Measurements from ENCODE around the gene IQCM. TPM values are rescaled to one million over a fixed set of nuclear protein-coding genes. Genes with fewer than 3 reads are reported as not detected.

The IQCM gene
- total and polyA plus RNA-seq, 12 donors = not detected

DNA sequence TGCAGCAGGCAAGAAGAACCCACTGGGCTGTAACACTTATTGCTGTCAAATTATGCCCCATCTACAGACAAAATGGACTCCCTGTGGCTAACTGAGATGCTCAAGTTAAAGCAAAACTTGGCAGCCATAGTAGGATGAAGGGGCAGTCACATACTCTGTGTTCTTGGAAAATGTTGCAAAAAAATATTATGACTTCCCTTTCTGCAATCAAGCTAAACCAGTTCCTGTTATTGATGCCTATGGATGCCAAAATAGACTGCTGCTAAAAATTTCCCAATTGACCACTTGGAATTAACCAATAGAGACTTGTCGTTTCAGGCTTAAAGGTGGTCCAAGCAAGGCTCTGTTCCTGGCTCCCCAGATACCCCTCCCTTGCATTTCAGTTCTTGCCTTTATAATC, 49.5 kb downstream of the IQCM start:
- DNase-seq (no peak), ATAC-seq (no peak)
- Histone ChIP-seq H3K9me3 (peaks cover 0 to 9% (median 0%) of the 10 kb centered on the region in 11 donors), H3K36me3 (no peaks in the 10 kb centered on the region), H3K27ac (no peak overlapping the region), H3K27me3 (no peaks in the 10 kb centered on the region), H3K4me1 (no peaks in the 10 kb centered on the region), H3K4me3 (no peak overlapping the region)
- TF ChIP-seq, protein P1, sequence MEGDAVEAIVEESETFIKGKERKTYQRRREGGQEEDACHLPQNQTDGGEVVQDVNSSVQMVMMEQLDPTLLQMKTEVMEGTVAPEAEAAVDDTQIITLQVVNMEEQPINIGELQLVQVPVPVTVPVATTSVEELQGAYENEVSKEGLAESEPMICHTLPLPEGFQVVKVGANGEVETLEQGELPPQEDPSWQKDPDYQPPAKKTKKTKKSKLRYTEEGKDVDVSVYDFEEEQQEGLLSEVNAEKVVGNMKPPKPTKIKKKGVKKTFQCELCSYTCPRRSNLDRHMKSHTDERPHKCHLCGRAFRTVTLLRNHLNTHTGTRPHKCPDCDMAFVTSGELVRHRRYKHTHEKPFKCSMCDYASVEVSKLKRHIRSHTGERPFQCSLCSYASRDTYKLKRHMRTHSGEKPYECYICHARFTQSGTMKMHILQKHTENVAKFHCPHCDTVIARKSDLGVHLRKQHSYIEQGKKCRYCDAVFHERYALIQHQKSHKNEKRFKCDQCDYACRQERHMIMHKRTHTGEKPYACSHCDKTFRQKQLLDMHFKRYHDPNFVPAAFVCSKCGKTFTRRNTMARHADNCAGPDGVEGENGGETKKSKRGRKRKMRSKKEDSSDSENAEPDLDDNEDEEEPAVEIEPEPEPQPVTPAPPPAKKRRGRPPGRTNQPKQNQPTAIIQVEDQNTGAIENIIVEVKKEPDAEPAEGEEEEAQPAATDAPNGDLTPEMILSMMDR (IDR thresholded peaks at IDR 0.05) = no peak
- intact Hi-C loops (cut with DNase I) = no loop called here
- WGBS, 2 donors = 92 to 93% methylated on average over 1 of the region's 1 CpG

- intact Hi-C loops (cut with DNase I) = no loop called here
- 65 to 76% methylated on average over 3 of the region's 3 CpGs for whole genome bisulfite sequencing, 2 donors
- ATAC-seq (no peak), DNase-seq (no peak)
- Histone ChIP-seq H3K27me3 (no peaks in the 10 kb centered on the region), H3K4me1 (no peaks in the 10 kb centered on the region), H3K36me3 (no peaks in the 10 kb centered on the region), H3K4me3 (no peak overlapping the region), H3K27ac (no peak overlapping the region), H3K9me3 (peaks cover 0 to 9% (median 0%) of the 10 kb centered on the region in 11 donors)
- TF ChIP-seq, protein P1 (IDR thresholded peaks at IDR 0.05) = no peak
Measured at GRCh38 chr4:149765630-149766029, 50.0 kb downstream of the IQCM start.

GRCh38 chr4:149755969-149756368, 59.7 kb downstream of the IQCM start:
- Histone ChIP-seq H3K4me1 (no peaks in the 10 kb centered on the region), H3K27me3 (no peaks in the 10 kb centered on the region), H3K36me3 (no peaks in the 10 kb centered on the region), H3K4me3 (no peak overlapping the region), H3K27ac (no peak overlapping the region), H3K9me3 (no peaks in the 10 kb centered on the region)
- TF ChIP-seq, protein P1 (IDR thresholded peaks at IDR 0.05) = no peak
- DNase-seq = no peak
- 89 to 96% methylated on average over 2 of the region's 2 CpGs for WGBS, 2 donors
- intact Hi-C loops (cut with DNase I) = no loop called here
- no peak for ATAC-seq

- DNase-seq = no peak
- intact Hi-C loops (cut with DNase I) = no loop called here
- TF ChIP-seq, protein P1 (IDR thresholded peaks at IDR 0.05) = no peak
- 67 to 70% methylated on average over 3 of the region's 3 CpGs for WGBS, 2 donors
- H3K4me3 ChIP-seq = no peak overlapping the region
- H3K27me3 ChIP-seq = no peaks in the 10 kb centered on the region
- no peak overlapping the region for H3K27ac ChIP-seq
- H3K9me3 ChIP-seq = no peaks in the 10 kb centered on the region
- ATAC-seq = no peak
- no peaks in the 10 kb centered on the region for H3K36me3 ChIP-seq
- H3K4me1 ChIP-seq = no peaks in the 10 kb centered on the region
Measured at GRCh38 chr4:149754526-149754925, 61.1 kb downstream of the IQCM start.
